Measurements from ENCODE around the gene SLC6A13. TPM values are rescaled to one million over a fixed set of nuclear protein-coding genes. Genes with fewer than 3 reads are reported as not detected.

SLC6A13 gene
- total RNA-seq, 1 experiment from 2014 or later: 0.37 TPM

DNA sequence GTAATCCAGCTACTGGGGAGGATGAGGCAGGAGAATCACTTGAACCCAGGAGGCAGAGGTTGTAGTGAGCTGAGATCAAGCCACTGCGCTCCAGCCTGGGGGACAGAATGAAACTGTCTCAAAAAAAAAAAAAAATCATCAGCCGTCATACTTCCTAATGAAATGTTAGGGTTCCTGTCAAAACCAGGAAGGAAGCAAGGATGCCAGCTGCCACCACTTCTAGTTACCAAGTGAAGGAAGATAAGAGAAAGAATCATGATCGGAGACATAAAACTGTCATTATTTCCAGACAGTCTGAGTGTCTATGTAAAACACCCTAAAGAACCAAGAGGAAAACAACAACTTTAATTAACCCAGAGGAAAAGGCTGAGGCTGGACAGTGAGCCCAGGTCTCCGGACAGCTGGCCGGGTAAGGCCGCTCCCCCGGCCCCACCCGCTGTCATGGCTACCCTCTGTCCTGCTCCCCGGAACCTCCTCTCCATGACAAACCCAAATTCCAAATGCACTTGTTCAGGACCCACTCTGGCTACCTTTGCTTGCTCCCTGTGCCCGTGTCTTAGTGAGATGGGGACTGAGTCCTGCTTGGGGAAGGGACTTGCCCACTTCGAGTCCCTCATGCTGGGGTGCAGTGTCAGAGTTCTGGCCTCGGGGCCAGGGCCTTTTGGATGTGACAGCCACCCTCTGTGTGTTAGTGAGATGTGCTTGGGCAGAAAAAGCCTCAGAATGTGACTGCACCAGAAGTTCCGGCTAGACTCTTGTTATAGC is 77.6 kb downstream of the SLC6A13 start:
- ATAC-seq (no peak), DNase-seq (ENCODE audit: low spot score) (no peak)
- peaks cover 6% of the 10 kb centered on the region for H3K9me3 Mint-ChIP-seq
- ChIA-PET POLR2A (no interaction called here), CTCF (interaction anchor here (1.0 to 2.1 kb wide), 2 partner anchors 14 to 35 kb away, joined by 3 to 9 read pairs; no protein-coding TSS in a partner anchor)
- peaks cover 31% of the 10 kb centered on the region for H3K27me3 Mint-ChIP-seq (ENCODE audit: low read depth)
- peaks cover 1% of the 10 kb centered on the region for H3K4me1 Mint-ChIP-seq
- no peak overlapping the region for H3K4me3 Mint-ChIP-seq
- 0 out of 2 replicates have a peak, but pooled peaks cover 3% of the 10 kb centered on the region for H3K36me3 Mint-ChIP-seq
- no peak overlapping the region for H3K27ac Mint-ChIP-seq
- TF ChIP-seq ZSCAN18 (CRISPR knock-in tag; IDR thresholded peaks at IDR 0.05): no peak
- no peak for TF ChIP-seq JUN (CRISPR knock-in tag; IDR thresholded peaks at IDR 0.05)
- TF ChIP-seq ZNF416 (CRISPR knock-in tag; IDR thresholded peaks at IDR 0.05): no peak
- TF ChIP-seq ZNF219 (CRISPR knock-in tag; IDR thresholded peaks at IDR 0.05; ENCODE audit: borderline replicate concordance): no peak
- TF ChIP-seq, protein P1, sequence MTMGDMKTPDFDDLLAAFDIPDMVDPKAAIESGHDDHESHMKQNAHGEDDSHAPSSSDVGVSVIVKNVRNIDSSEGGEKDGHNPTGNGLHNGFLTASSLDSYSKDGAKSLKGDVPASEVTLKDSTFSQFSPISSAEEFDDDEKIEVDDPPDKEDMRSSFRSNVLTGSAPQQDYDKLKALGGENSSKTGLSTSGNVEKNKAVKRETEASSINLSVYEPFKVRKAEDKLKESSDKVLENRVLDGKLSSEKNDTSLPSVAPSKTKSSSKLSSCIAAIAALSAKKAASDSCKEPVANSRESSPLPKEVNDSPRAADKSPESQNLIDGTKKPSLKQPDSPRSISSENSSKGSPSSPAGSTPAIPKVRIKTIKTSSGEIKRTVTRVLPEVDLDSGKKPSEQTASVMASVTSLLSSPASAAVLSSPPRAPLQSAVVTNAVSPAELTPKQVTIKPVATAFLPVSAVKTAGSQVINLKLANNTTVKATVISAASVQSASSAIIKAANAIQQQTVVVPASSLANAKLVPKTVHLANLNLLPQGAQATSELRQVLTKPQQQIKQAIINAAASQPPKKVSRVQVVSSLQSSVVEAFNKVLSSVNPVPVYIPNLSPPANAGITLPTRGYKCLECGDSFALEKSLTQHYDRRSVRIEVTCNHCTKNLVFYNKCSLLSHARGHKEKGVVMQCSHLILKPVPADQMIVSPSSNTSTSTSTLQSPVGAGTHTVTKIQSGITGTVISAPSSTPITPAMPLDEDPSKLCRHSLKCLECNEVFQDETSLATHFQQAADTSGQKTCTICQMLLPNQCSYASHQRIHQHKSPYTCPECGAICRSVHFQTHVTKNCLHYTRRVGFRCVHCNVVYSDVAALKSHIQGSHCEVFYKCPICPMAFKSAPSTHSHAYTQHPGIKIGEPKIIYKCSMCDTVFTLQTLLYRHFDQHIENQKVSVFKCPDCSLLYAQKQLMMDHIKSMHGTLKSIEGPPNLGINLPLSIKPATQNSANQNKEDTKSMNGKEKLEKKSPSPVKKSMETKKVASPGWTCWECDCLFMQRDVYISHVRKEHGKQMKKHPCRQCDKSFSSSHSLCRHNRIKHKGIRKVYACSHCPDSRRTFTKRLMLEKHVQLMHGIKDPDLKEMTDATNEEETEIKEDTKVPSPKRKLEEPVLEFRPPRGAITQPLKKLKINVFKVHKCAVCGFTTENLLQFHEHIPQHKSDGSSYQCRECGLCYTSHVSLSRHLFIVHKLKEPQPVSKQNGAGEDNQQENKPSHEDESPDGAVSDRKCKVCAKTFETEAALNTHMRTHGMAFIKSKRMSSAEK (CRISPR knock-in tag; IDR thresholded peaks at IDR 0.05; ENCODE audit: borderline replicate concordance): no peak
- TF ChIP-seq PRDM15 (CRISPR knock-in tag; IDR thresholded peaks at IDR 0.05): no peak
- no peak for TF ChIP-seq NFATC4 (CRISPR knock-in tag; IDR thresholded peaks at IDR 0.05)
- TF ChIP-seq FOXP1 (CRISPR knock-in tag; IDR thresholded peaks at IDR 0.05; ENCODE audit: borderline replicate concordance): no peak
- no peak for TF ChIP-seq GABPB1 (CRISPR knock-in tag; IDR thresholded peaks at IDR 0.05)
- TF ChIP-seq, protein P2, sequence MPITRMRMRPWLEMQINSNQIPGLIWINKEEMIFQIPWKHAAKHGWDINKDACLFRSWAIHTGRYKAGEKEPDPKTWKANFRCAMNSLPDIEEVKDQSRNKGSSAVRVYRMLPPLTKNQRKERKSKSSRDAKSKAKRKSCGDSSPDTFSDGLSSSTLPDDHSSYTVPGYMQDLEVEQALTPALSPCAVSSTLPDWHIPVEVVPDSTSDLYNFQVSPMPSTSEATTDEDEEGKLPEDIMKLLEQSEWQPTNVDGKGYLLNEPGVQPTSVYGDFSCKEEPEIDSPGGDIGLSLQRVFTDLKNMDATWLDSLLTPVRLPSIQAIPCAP (CRISPR knock-in tag; IDR thresholded peaks at IDR 0.05): no peak

DNA sequence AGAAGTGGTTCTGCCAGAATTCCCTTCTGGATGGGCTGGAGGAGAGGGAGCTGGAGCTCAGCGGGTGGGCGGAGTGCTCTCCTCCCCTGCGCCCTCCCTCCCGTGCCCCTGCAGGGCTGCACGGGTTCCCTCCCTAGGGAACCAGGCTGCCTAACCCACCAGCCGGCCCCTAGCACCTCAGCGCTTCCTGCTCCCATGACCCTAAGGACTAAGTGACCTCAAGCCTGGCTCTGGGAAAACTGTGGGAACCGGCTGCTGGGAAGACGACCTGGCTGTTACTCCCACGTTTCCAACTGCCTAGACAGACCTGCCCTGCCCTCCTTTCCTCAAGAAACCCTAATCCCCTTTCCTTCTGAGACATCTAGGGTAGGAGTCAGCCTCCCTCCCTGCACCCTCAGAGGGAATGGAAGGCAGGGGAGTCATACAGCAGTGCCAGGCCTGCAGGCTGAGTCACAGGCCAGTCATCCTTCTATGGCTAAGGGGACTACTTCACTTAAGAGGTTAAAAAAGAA is 80.2 kb downstream of the SLC6A13 start:
- no peak for ATAC-seq
- H3K36me3 Mint-ChIP-seq: 0 out of 2 replicates have a peak, but pooled peaks cover 3% of the 10 kb centered on the region
- CTCF ChIA-PET: interaction anchor here (3.0 kb wide), 1 partner anchor 37 kb away, joined by 9 read pairs; no protein-coding TSS in a partner anchor
- TF ChIP-seq, protein P3, sequence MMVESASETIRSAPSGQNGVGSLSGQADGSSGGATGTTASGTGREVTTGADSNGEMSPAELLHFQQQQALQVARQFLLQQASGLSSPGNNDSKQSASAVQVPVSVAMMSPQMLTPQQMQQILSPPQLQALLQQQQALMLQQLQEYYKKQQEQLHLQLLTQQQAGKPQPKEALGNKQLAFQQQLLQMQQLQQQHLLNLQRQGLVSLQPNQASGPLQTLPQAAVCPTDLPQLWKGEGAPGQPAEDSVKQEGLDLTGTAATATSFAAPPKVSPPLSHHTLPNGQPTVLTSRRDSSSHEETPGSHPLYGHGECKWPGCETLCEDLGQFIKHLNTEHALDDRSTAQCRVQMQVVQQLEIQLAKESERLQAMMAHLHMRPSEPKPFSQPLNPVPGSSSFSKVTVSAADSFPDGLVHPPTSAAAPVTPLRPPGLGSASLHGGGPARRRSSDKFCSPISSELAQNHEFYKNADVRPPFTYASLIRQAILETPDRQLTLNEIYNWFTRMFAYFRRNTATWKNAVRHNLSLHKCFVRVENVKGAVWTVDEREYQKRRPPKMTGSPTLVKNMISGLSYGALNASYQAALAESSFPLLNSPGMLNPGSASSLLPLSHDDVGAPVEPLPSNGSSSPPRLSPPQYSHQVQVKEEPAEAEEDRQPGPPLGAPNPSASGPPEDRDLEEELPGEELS (CRISPR knock-in tag; IDR thresholded peaks at IDR 0.05): no peak
- TF ChIP-seq JUN (CRISPR knock-in tag; IDR thresholded peaks at IDR 0.05) (no peak), ZNF423 (CRISPR knock-in tag; IDR thresholded peaks at IDR 0.05) (no peak), PRDM15 (CRISPR knock-in tag; IDR thresholded peaks at IDR 0.05) (0 out of 2 replicates have a peak, but pooled peaks have one; percentile 34), TEAD4 (CRISPR knock-in tag; IDR thresholded peaks at IDR 0.05) (no peak), SMAD3 (CRISPR knock-in tag; IDR thresholded peaks at IDR 0.05; ENCODE audit: borderline replicate concordance) (no peak)

More for the DNA sequence above, 80.2 kb downstream of the SLC6A13 start:
- H3K4me3 Mint-ChIP-seq: no peak overlapping the region
- peaks cover 12% of the 10 kb centered on the region for H3K27me3 Mint-ChIP-seq (ENCODE audit: low read depth)
- H3K27ac Mint-ChIP-seq: no peak overlapping the region
- peaks cover 14% of the 10 kb centered on the region for H3K4me1 Mint-ChIP-seq
- DNase-seq (ENCODE audit: low spot score): no peak
- POLR2A ChIA-PET: no interaction called here
- peaks cover 3% of the 10 kb centered on the region for H3K9me3 Mint-ChIP-seq

Measured in WTC11 (cell line).